ENCODE results near the gene TEP1. TPM values are rescaled to one million over a fixed set of nuclear protein-coding genes. Genes with fewer than 3 reads are reported as not detected.

The TEP1 gene
- total RNA-seq, 1 experiment from 2014 or later, result 30.4 TPM

DNA sequence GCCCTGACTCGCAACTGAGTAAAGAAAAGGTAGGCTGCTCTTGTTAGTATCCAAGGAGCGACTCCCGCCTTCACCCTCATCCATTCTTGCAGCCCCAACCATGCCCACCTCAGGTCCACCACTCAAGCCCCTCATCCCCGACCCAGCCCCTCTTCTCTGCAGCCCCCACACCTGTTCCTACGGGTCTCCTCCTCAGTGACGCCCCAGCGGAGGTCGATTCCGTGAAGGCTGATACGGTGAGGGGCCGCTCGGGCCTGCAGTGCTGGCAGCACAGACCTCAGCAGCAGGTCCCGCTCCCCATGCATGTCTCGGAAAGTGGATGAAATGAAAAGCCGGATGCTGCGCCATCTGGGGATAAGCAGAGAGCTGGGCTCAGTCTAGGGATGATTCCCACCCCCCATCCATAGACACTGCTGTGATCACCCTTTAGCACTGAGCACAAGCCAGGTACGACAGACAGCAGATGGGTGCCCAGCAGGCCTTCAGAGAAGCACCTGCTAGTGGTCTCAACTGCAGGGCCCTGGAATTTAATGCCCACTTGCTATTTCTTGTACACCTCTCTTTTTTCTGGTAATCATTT lies 26.9 kb downstream of the TEP1 start:
- no peaks in the 10 kb centered on the region for H3K27me3 Mint-ChIP-seq (ENCODE audit: unreplicated experiment)
- peaks cover 22% of the 10 kb centered on the region for H3K36me3 Mint-ChIP-seq (ENCODE audit: insufficient read depth, unreplicated experiment)
- intact Hi-C loops (cut with micrococcal nuclease; ENCODE audit: unreplicated experiment), result no loop called here
- no peak overlapping the region for H3K27ac Mint-ChIP-seq (ENCODE audit: unreplicated experiment)
- BruUV-seq (replicated peaks), result no TSS peak
- H3K4me1 Mint-ChIP-seq (ENCODE audit: low read depth, unreplicated experiment), result no peaks in the 10 kb centered on the region
- no peaks in the 10 kb centered on the region for H3K9me3 Mint-ChIP-seq (ENCODE audit: low read depth, unreplicated experiment)
- TF ChIP-seq, protein P1, sequence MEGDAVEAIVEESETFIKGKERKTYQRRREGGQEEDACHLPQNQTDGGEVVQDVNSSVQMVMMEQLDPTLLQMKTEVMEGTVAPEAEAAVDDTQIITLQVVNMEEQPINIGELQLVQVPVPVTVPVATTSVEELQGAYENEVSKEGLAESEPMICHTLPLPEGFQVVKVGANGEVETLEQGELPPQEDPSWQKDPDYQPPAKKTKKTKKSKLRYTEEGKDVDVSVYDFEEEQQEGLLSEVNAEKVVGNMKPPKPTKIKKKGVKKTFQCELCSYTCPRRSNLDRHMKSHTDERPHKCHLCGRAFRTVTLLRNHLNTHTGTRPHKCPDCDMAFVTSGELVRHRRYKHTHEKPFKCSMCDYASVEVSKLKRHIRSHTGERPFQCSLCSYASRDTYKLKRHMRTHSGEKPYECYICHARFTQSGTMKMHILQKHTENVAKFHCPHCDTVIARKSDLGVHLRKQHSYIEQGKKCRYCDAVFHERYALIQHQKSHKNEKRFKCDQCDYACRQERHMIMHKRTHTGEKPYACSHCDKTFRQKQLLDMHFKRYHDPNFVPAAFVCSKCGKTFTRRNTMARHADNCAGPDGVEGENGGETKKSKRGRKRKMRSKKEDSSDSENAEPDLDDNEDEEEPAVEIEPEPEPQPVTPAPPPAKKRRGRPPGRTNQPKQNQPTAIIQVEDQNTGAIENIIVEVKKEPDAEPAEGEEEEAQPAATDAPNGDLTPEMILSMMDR (IDR thresholded peaks at IDR 0.05; ENCODE audit: unreplicated experiment), result no peak
- no peak overlapping the region for H3K4me3 Mint-ChIP-seq (ENCODE audit: low read depth, unreplicated experiment)
- no peak for DNase-seq
- CTCF ChIA-PET, result no interaction called here

DNA sequence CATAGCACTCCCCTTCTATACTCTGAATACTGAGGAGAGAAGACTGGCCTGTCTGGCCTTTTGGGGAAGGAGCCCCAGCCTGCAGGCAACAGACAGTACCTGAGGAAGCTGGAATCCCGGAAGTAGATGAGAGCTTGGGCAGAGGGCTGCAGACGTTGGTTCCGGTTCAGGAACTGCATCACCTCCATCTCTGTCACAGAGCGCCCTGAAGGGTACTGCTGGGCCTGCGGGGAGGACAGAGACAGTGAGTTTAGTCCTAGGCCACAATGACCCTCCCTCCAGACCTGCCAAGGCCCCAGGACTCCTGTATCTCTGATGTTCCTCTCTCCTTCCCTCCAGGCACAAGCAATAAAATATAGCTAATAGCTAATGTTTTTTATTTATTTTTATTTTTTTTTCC lies 28.4 kb downstream of the TEP1 start:
- DNase-seq, result no peak
- intact Hi-C loops (cut with micrococcal nuclease; ENCODE audit: unreplicated experiment), result no loop called here
- Mint-ChIP-seq H3K4me1 (ENCODE audit: low read depth, unreplicated experiment) (no peaks in the 10 kb centered on the region), H3K36me3 (ENCODE audit: insufficient read depth, unreplicated experiment) (peaks cover 28% of the 10 kb centered on the region), H3K4me3 (ENCODE audit: low read depth, unreplicated experiment) (no peak overlapping the region), H3K27ac (ENCODE audit: unreplicated experiment) (no peak overlapping the region), H3K27me3 (ENCODE audit: unreplicated experiment) (no peaks in the 10 kb centered on the region), H3K9me3 (ENCODE audit: low read depth, unreplicated experiment) (no peaks in the 10 kb centered on the region)
- TF ChIP-seq, protein P1 (IDR thresholded peaks at IDR 0.05; ENCODE audit: unreplicated experiment), result no peak
- BruUV-seq (replicated peaks), result no TSS peak
- CTCF ChIA-PET, result interaction anchor here (0.6 to 0.9 kb wide), 3 partner anchors 34 to 57 kb away, joined by 3 to 13 read pairs (median 3); partner anchors contain the start of gene PARP2

DNA sequence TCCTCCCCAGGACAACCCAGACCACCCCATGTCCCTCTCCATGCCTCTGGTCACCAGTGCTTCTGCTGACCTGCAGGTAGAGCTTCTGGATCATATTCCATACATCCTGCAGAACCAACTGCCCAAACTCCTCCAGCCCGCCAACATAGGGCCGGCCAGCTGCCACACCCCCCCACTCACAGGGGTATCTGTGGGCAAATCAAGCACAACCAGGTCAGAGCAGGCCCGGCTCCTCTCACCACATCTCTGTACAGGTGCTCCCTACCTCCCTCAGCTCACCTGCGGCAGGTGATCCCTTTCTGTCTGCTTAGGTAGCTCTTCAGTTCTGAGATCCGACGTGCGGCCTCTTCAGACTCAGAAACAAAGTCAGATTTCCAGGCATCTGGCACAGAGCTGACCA lies 29.0 kb downstream of the TEP1 start:
- DNase-seq, result no peak
- no TSS peak for BruUV-seq (replicated peaks)
- peaks cover 28% of the 10 kb centered on the region for H3K36me3 Mint-ChIP-seq (ENCODE audit: insufficient read depth, unreplicated experiment)
- TF ChIP-seq, protein P1 (IDR thresholded peaks at IDR 0.05; ENCODE audit: unreplicated experiment), result no peak
- H3K27me3 Mint-ChIP-seq (ENCODE audit: unreplicated experiment), result no peaks in the 10 kb centered on the region
- intact Hi-C loops (cut with micrococcal nuclease; ENCODE audit: unreplicated experiment), result no loop called here
- no peaks in the 10 kb centered on the region for H3K9me3 Mint-ChIP-seq (ENCODE audit: low read depth, unreplicated experiment)
- CTCF ChIA-PET, result interaction anchor here (0.6 to 0.9 kb wide), 2 partner anchors 41 to 56 kb away, joined by 3 to 13 read pairs; partner anchors contain the start of gene PARP2
- no peak overlapping the region for H3K4me3 Mint-ChIP-seq (ENCODE audit: low read depth, unreplicated experiment)
- H3K27ac Mint-ChIP-seq (ENCODE audit: unreplicated experiment), result no peak overlapping the region
- no peaks in the 10 kb centered on the region for H3K4me1 Mint-ChIP-seq (ENCODE audit: low read depth, unreplicated experiment)

DNA sequence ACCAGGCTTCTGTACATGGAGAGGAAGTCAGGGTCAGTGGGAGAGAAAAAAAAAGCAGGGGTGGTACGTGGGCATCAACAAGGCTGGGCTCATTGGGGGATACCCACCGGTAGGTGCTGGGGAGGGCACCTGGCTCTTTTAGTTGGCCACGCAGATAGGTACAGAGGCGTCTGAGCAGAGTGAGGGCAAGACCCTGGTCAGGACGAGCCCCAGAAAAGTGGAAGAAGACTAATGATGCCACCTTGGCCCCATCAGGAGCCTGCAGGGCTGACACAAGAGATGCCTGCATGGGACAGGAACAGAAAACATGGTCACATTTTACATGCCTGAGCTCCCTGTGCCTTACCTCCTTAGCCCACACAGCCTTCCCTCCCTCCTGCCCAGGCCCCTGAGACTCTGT lies 29.7 kb downstream of the TEP1 start:
- H3K9me3 Mint-ChIP-seq (ENCODE audit: low read depth, unreplicated experiment), result no peaks in the 10 kb centered on the region
- intact Hi-C loops (cut with micrococcal nuclease; ENCODE audit: unreplicated experiment), result no loop called here
- H3K4me3 Mint-ChIP-seq (ENCODE audit: low read depth, unreplicated experiment), result no peak overlapping the region
- no peak for DNase-seq
- CTCF ChIA-PET, result no interaction called here
- peaks cover 28% of the 10 kb centered on the region for H3K36me3 Mint-ChIP-seq (ENCODE audit: insufficient read depth, unreplicated experiment)
- TF ChIP-seq, protein P1 (IDR thresholded peaks at IDR 0.05; ENCODE audit: unreplicated experiment), result no peak
- H3K4me1 Mint-ChIP-seq (ENCODE audit: low read depth, unreplicated experiment), result no peaks in the 10 kb centered on the region
- H3K27me3 Mint-ChIP-seq (ENCODE audit: unreplicated experiment), result no peaks in the 10 kb centered on the region
- H3K27ac Mint-ChIP-seq (ENCODE audit: unreplicated experiment), result no peak overlapping the region
- BruUV-seq (replicated peaks), result no TSS peak
